Measurements from ENCODE around the gene CCDC187.

Gene CCDC187

GRCh38 chr9:136311051-136312008, 7.4 kb upstream of the CCDC187 start:
- no peak for DNase-seq

GRCh38 chr9:136310273-136311030, 6.6 kb upstream of the CCDC187 start:
- no peak for DNase-seq

DNA sequence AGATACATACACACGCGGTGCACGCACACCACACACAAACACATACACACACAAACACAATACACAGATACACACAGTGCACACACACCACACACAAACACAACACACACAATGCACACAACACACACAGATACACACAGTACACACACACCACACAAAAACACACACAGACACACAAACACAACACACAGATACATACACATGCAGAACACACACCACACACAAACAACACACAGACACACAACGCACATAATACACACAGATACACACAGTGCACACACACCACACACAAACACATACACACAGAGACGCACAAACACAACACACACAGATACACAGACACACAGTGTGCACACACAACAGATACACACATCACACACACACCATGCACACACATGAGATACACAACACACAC, 5.9 kb upstream of the CCDC187 start:
- no peak for DNase-seq

DNA sequence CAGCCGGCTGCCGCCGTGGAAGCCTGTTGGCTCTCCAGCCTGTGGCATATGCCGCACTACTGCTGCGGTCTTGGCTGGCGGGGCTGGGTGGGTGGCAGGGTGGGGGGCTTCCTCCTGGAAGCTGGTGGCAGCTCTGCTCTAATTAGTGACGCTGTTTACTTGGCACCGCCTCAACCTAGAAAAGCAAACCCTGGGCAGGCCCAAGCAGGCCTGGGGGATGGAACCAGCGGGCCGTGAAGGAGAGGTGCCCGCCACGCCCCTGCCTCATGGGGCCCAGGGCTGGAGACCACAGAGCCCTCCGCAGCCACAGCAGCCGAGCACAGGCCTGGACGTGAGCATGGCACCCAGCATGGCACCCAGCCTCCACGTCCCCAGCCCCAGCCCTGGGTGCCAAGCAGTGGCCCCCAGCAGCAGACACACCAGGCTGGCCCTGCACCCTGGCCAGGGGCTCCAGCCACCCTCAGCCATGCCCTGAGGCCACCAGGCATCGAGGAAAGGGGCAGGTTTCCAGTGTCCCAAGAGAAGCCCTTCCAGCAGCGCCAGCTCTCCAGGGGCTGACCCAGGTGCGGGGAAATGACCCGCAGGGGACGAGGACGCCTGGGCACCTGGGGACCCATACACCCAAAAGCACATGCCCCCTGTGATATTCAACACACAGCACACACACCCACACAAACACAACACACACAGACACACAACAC, 5.4 kb upstream of the CCDC187 start:
- no peak for DNase-seq

DNA sequence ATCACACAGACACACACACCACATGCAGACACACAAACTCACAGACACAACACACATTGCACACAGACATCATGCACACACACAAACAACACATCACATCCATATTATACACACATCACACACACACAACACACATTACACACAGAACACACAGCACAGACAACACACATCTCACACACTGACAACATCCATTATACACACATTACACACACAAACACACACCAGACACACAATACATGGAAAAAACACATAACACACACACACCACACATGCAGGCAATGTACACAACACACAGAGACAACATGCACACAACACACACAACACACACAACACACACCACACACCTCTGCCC, 4.8 kb upstream of the CCDC187 start:
- DNase-seq: no peak

- DNase-seq: no peak
These were observed 4.3 kb upstream of the CCDC187 start for GRCh38 chr9:136308006-136308701.

GRCh38 chr9:136307215-136307750, 3.4 kb upstream of the CCDC187 start:
- DNase-seq: no peak

DNA sequence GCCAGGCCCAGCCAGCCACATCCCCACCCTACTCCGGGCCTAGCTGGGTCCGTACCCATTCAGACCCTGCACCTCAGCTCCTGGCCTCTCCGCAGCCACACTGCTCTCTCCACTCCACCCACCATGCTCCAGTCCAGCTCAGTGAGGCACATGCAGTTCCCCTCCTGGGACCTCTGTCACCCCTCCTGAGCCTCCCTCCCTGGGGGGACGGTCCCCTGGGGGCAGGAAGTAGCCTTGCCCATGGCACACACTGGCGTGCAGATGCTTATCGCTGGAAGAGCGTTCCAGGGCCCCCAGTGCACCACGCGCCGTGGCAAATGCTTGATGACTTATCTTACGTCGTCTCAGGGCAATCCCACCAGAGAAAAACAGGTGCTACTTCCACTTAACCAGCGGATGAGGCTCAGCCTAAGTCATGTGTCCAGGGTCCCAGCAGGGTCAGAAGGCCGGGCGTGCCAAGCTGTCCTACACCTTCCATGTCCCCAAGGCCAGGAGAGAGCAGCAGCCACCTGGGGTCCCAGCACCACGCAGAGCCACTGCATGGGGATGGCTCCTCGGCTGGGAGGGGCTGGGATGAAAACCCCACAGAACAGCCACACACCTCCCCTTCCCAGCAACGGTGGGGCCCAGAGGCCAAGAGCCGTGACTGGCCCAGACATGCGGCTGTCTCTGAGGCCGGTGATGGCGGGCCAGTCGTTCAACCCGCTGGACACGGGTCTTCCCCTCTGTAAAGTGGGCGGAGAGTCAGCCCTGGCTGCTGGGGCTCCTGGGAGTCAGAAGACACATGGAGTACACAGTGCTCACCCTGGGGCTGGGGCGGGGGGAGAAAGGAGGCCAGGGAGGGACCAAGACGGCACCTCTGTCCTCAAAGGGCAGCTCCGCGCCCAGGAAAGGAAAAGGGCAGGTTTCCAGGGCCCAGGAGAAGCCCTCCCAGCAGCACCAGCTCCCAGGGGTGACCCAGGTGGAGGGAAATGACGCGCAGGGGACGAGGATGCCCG, 2.6 kb upstream of the CCDC187 start:
- no peak for DNase-seq

- DNase-seq: no peak
These were observed 1.9 kb upstream of the CCDC187 start for GRCh38 chr9:136305804-136306203.

GRCh38 chr9:136304981-136305380, 1.1 kb upstream of the CCDC187 start:
- no peak for DNase-seq

GRCh38 chr9:136304456-136304855, 562 bp upstream of the CCDC187 start:
- DNase-seq: no peak

- no peak for DNase-seq
These were observed 649 bp downstream of the CCDC187 start for GRCh38 chr9:136303066-136303824.

DNA sequence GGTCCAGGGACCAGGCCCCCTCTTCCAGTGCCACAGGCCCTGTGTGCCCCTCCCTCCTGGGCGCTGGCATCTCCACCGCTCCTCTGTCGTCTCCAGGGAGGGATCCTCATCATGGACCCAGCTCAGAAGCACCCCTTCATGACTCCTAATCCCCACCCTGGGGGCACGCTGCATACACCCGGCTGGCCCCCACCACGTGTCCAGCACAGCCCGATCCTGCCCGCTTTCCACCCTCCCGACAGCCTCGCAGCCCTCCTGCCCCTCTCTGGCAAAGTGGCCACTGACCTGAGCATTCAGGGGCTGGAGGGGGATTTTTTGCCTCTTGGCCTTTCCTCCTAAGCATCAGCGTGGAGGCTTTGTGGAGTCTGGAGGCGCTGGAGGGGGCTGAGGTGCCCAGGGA, 1.4 kb downstream of the CCDC187 start:
- DNase-seq: no peak

- no peak for DNase-seq
These were observed 3.0 kb downstream of the CCDC187 start for GRCh38 chr9:136300866-136301265.

DNA sequence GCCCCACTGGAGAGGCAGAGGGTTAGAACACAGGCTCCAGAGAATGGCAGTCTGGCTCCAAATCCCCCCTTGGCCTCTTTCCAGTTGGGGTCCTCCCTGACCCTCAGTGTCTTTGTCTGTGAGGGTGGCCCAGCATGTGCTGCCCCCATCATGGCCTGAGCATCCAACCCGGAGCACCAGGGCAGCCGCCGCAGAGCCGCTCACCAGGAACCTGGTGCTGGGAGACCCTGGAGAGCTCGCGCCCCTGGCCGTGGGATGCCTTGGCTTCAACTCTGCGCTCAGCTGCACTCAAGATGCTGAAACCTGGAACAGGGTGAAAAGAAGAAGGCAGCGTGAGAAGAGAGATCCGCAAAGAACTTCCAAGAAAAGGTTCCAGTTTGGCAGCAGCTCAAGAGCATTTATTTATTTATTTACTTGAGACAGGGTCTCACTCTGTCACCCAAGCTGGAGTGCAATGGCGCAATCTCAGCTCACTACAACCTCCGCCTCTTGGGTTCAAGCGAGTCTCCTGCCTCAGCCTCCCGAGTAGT, 3.8 kb downstream of the CCDC187 start:
- DNase-seq: no peak

GRCh38 chr9:136299541-136299940, 4.4 kb downstream of the CCDC187 start:
- DNase-seq: no peak

GRCh38 chr9:136299116-136299515, 4.8 kb downstream of the CCDC187 start:
- no peak for DNase-seq

DNA sequence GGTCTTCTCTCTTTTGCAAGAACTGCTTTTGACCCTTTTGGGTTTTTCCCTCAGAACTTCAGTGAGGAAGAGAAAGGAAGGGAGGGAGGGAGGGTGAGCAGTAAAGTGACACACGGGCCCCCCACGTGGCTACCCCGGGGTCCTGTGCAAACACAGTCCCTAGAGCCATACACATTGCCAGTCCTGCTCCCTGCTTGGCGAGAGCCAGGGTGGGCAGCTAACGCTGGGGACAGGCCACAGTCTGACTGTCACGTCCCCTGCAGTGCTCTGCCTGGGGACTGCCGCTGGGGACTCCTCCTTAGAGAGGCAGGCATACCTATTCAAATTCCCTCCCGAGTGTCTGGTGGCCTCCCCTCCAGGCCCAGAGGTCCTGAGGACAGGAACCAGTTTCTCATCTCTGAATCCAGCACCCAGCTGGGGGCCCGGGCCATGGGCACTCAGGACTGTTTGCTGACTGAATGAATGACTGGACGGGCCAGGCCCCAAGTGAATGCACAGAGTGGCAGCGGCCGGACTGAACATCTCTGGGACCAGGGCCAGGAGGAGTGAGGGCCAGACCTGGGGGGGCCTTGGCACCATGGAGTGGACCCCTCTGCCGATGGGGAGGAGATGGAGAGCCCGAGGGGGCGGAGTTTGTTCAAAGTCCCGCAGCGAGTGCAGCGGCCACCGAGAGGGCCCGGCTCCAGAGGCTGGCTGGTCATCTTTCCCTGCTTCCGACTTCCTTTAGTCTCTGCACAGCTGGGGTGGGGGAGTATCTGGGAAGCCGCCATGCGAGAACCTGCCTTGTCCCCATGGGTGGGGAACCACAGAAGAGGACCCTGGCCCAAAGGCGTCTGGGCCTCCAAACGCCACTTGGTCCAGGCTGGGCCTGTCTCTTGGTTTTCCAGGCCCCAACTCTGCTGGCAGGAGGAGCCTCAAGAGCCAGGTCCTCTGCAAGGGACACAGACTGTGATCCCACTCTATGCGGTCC, 5.8 kb downstream of the CCDC187 start:
- no peak for DNase-seq

All from NCI-H1048 (cell line).